Measurements from ENCODE around the gene LOXL4.

LOXL4 gene

GRCh38 chr10:98295401-98295811 is 27.4 kb upstream of the LOXL4 start:
- no peak for DNase-seq (ENCODE audit: low read depth in 3 of 3, low spot score in 1 of 3)

- DNase-seq (ENCODE audit: low read depth in 3 of 3, low spot score in 1 of 3) = no peak
Observed at GRCh38 chr10:98294270-98294627, 26.3 kb upstream of the LOXL4 start.

- DNase-seq (ENCODE audit: low read depth in 3 of 3, low spot score in 1 of 3) = no peak
Observed at GRCh38 chr10:98293550-98294269, 25.7 kb upstream of the LOXL4 start.

- no peak for DNase-seq (ENCODE audit: low read depth in 3 of 3, low spot score in 1 of 3)
Observed at GRCh38 chr10:98292971-98293370, 25.0 kb upstream of the LOXL4 start.

GRCh38 chr10:98289802-98290209 is 21.8 kb upstream of the LOXL4 start:
- DNase-seq (ENCODE audit: low read depth in 3 of 3, low spot score in 1 of 3) = no peak

GRCh38 chr10:98287321-98287720 is 19.3 kb upstream of the LOXL4 start:
- DNase-seq (ENCODE audit: low read depth in 3 of 3, low spot score in 1 of 3) = no peak

GRCh38 chr10:98286419-98286818 is 18.4 kb upstream of the LOXL4 start:
- no peak for DNase-seq (ENCODE audit: low read depth in 3 of 3, low spot score in 1 of 3)

GRCh38 chr10:98285416-98285815 is 17.4 kb upstream of the LOXL4 start:
- no peak for DNase-seq (ENCODE audit: low read depth in 3 of 3, low spot score in 1 of 3)

GRCh38 chr10:98276311-98276710 is 8.3 kb upstream of the LOXL4 start:
- DNase-seq (ENCODE audit: low read depth in 3 of 3, low spot score in 1 of 3) = no peak

- DNase-seq (ENCODE audit: low read depth in 3 of 3, low spot score in 1 of 3) = no peak
Observed at GRCh38 chr10:98274562-98274961, 6.6 kb upstream of the LOXL4 start.

- no peak for DNase-seq (ENCODE audit: low read depth in 3 of 3, low spot score in 1 of 3)
Observed at GRCh38 chr10:98273057-98273850, 5.3 kb upstream of the LOXL4 start.

GRCh38 chr10:98272656-98273055 is 4.7 kb upstream of the LOXL4 start:
- DNase-seq (ENCODE audit: low read depth in 3 of 3, low spot score in 1 of 3) = no peak

- DNase-seq (ENCODE audit: low read depth in 3 of 3, low spot score in 1 of 3) = no peak
Observed at GRCh38 chr10:98272245-98272644, 4.3 kb upstream of the LOXL4 start.

GRCh38 chr10:98270786-98271185 is 2.8 kb upstream of the LOXL4 start:
- DNase-seq (ENCODE audit: low read depth in 3 of 3, low spot score in 1 of 3) = no peak

- DNase-seq (ENCODE audit: low read depth in 3 of 3, low spot score in 1 of 3) = no peak
Observed at GRCh38 chr10:98270073-98270740, 2.2 kb upstream of the LOXL4 start.

GRCh38 chr10:98269435-98269912 is 1.5 kb upstream of the LOXL4 start:
- no peak for DNase-seq (ENCODE audit: low read depth in 3 of 3, low spot score in 1 of 3)

- no peak for DNase-seq (ENCODE audit: low read depth in 3 of 3, low spot score in 1 of 3)
Observed at GRCh38 chr10:98268694-98269431, 869 bp upstream of the LOXL4 start.

GRCh38 chr10:98267069-98267893 is 713 bp downstream of the LOXL4 start:
- DNase-seq (ENCODE audit: low read depth in 3 of 3, low spot score in 1 of 3) = no peak

- DNase-seq (ENCODE audit: low read depth in 3 of 3, low spot score in 1 of 3) = no peak
Observed at GRCh38 chr10:98266647-98267046, 1.3 kb downstream of the LOXL4 start.
